GM21515 (cell line): ENCODE data around the gene DDTL.

Experiments
- ATAC-seq: cut with Tn5 transposase; IDR thresholded peaks from one replicate; pipeline ENCODE4 v1.9.1; 2021; ENCODE audit not compliant: unreplicated experiment

The DDTL gene

GRCh38 chr22:24005201-24005600 lies 38.5 kb downstream of the DDTL start, which contains the start of gene GSTT4:
Gene GSTT4 (minus strand): TSS chr22:24005453. CDS start chr22:24005356, 97 bp downstream.
- ATAC-seq: no peak

GRCh38 chr22:24006207-24006913 lies 39.7 kb downstream of the DDTL start:
- ATAC-seq: no peak

- ATAC-seq: no peak
Observed at GRCh38 chr22:24006914-24007214, 40.2 kb downstream of the DDTL start.

- no peak for ATAC-seq
Observed at GRCh38 chr22:24007253-24008021, 40.7 kb downstream of the DDTL start.

GRCh38 chr22:24008022-24008283 lies 41.3 kb downstream of the DDTL start:
- ATAC-seq: no peak

GRCh38 chr22:24008381-24009226 lies 41.9 kb downstream of the DDTL start:
- no peak for ATAC-seq

- no peak for ATAC-seq
Observed at GRCh38 chr22:24009227-24010017, 42.7 kb downstream of the DDTL start.

- ATAC-seq: no peak
Observed at GRCh38 chr22:24010018-24010391, 43.3 kb downstream of the DDTL start.

GRCh38 chr22:24011735-24012068 lies 45.0 kb downstream of the DDTL start:
- no peak for ATAC-seq

GRCh38 chr22:24016156-24016555 lies 49.5 kb downstream of the DDTL start:
- ATAC-seq: no peak

GRCh38 chr22:24021304-24021703 lies 54.6 kb downstream of the DDTL start:
- ATAC-seq: no peak
